A673 (cell line): Measurements from ENCODE around the gene HDDC3. TPM values are rescaled to one million over a fixed set of nuclear protein-coding genes. Genes with fewer than 3 reads are reported as not detected.
"Not testable (repeated sequence)": the region's sequence is repeated elsewhere in the genome, so short reads cannot be mapped to it uniquely, and the experiment has no call there.

Experiments
- BruUV-seq: library from RNA; stranded (reverse); fragments of 400-500 nt; replicated peaks from 2 replicates; lab custom pipeline; 2021; lab: Mats Ljungman, UMichigan
- CTCF ChIA-PET: fragments of 300-600 bp; sonication (Branson Sonifier 250); formaldehyde crosslinking; loops from one replicate; lab custom pipeline; 2022; ENCODE audit warnings: antibody characterized with exemption; lab: Charles Lee
- POLR2A ChIA-PET: fragments of 300-600 bp; sonication (Branson Sonifier 250); formaldehyde crosslinking; loops from one replicate; lab custom pipeline; 2022; ENCODE audit warnings: antibody characterized with exemption; ENCODE audit not compliant: low non-redundant PET; lab: Charles Lee
- DNase-seq: peaks from one replicate; pipeline ENCODE4 v3.0.0-alpha.2; 2015; ENCODE audit warnings: low spot score
- H3K27ac ChIP-seq: fragments of 200-600 bp; sonication (generic); 2 replicates; pipeline ENCODE4 v1.5.1; 2016; ENCODE audit warnings: mixed run types, low read depth, mild to moderate bottlenecking, mixed read lengths, antibody characterized with exemption, low read length; ENCODE audit not compliant: poor library complexity, severe bottlenecking
- H3K27me3 ChIP-seq: fragments of 200-600 bp; sonication (generic); replicated peaks from 2 replicates; pipeline ENCODE4 v1.6.1; 2017; ENCODE audit warnings: mixed run types, low read depth, mild to moderate bottlenecking, mixed read lengths, antibody characterized with exemption, low read length; ENCODE audit not compliant: insufficient read depth, poor library complexity
- H3K36me3 ChIP-seq: fragments of 200-600 bp; sonication (generic); 2 replicates; pipeline ENCODE4 v1.6.1; 2016; ENCODE audit warnings: mixed run types, mild to moderate bottlenecking, mixed read lengths, antibody characterized with exemption, low read length; ENCODE audit not compliant: insufficient read depth, poor library complexity, severe bottlenecking
- H3K4me1 ChIP-seq: fragments of 200-600 bp; sonication (generic); 2 replicates; pipeline ENCODE4 v1.6.1; 2017; ENCODE audit warnings: mixed run types, mild to moderate bottlenecking, mixed read lengths, antibody characterized with exemption, low read length; ENCODE audit not compliant: insufficient read depth, poor library complexity, severe bottlenecking
- H3K4me3 ChIP-seq: fragments of 200-600 bp; sonication (generic); 2 replicates; pipeline ENCODE4 v1.5.1; 2016; ENCODE audit warnings: low read depth, mixed run types, mild to moderate bottlenecking, mixed read lengths, low read length; ENCODE audit not compliant: poor library complexity, severe bottlenecking
- H3K9me3 ChIP-seq: fragments of 200-600 bp; sonication (generic); 2 replicates; pipeline ENCODE4 v1.6.1; 2016; ENCODE audit warnings: mixed run types, low read depth, mild to moderate bottlenecking, mixed read lengths, antibody characterized with exemption, low read length; ENCODE audit not compliant: poor library complexity, severe bottlenecking
- EZH2 ChIP-seq: fragments of 200-600 bp; sonication (generic); IDR thresholded peaks from 2 replicates; pipeline ENCODE4 v1.6.1; 2017; ENCODE audit warnings: borderline replicate concordance, low read depth, mild to moderate bottlenecking, mixed read lengths, antibody characterized with exemption, low read length; ENCODE audit not compliant: poor library complexity, severe bottlenecking
- intact Hi-C: fragments of 100-400 bp; cut with micrococcal nuclease; formaldehyde crosslinking; loops from one replicate; pipeline ENCODE4 v1.10.0; 2022; ENCODE audit not compliant: unreplicated experiment
- total RNA-seq: library from RNA; stranded (reverse); gene quantifications from 2 replicates; pipeline ENCODE4 v1.2.3, GENCODE V29; 2021
- TF ChIP-seq, protein P1 (sequence below): fragments of 300-800, 200-600 bp; sonication (generic); conservative IDR thresholded peaks from 2 replicates; pipeline ENCODE4 v1.5.1; 2017; ENCODE audit warnings: low read depth, mild to moderate bottlenecking, antibody characterized with exemption, low read length, moderate library complexity, mixed read lengths

Gene HDDC3
- total RNA-seq, 1 experiment from 2014 or later = 23.9 TPM

DNA sequence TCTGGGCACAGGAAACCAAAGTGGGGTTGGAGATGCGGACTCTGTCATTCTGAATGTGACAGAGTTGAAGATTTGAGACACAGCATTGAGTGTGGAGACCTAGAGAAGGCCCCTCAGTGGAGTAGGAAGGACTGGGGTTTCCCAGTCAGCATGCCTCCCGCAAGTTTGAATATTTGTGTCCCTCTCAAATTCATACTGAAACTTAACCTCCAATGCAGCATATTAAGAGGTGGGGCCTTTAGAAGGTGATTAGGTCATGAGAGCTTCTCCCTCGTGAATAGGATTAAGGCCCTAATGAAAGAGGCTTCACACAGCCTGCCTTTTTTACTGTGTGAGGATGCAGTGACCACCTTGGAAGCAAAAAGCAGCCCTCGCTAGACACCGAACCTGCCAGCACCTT lies 8.0 kb downstream of the HDDC3 start:
- Histone ChIP-seq H3K27ac (no peak overlapping the region), H3K36me3 (peaks cover 22% of the 10 kb centered on the region), H3K4me1 (peaks cover 3% of the 10 kb centered on the region), H3K9me3 (no peaks in the 10 kb centered on the region), H3K4me3 (no peak overlapping the region), H3K27me3 (no peaks in the 10 kb centered on the region)
- no TSS peak for BruUV-seq
- no peak for DNase-seq
- CTCF ChIA-PET = no interaction called here
- TF ChIP-seq, protein P1, sequence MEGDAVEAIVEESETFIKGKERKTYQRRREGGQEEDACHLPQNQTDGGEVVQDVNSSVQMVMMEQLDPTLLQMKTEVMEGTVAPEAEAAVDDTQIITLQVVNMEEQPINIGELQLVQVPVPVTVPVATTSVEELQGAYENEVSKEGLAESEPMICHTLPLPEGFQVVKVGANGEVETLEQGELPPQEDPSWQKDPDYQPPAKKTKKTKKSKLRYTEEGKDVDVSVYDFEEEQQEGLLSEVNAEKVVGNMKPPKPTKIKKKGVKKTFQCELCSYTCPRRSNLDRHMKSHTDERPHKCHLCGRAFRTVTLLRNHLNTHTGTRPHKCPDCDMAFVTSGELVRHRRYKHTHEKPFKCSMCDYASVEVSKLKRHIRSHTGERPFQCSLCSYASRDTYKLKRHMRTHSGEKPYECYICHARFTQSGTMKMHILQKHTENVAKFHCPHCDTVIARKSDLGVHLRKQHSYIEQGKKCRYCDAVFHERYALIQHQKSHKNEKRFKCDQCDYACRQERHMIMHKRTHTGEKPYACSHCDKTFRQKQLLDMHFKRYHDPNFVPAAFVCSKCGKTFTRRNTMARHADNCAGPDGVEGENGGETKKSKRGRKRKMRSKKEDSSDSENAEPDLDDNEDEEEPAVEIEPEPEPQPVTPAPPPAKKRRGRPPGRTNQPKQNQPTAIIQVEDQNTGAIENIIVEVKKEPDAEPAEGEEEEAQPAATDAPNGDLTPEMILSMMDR = no peak
- no peak for TF ChIP-seq EZH2
- intact Hi-C loops = no loop called here
- POLR2A ChIA-PET = no interaction called here

GRCh38 chr15:90922712-90923322 lies 9.5 kb downstream of the HDDC3 start:
- peaks cover 33% of the 10 kb centered on the region for H3K36me3 ChIP-seq
- H3K27me3 ChIP-seq, BruUV-seq, H3K4me1 ChIP-seq, H3K4me3 ChIP-seq, H3K9me3 ChIP-seq, intact Hi-C loops, CTCF ChIA-PET, DNase-seq, H3K27ac ChIP-seq: not testable (repeated sequence)
- POLR2A ChIA-PET = interaction anchor here (0.7 kb wide), 1 partner anchor 280 kb away, joined by 5 read pairs; no protein-coding TSS in a partner anchor

GRCh38 chr15:90921887-90922286 lies 10.5 kb downstream of the HDDC3 start:
- no peak for TF ChIP-seq EZH2
- TF ChIP-seq, protein P1 = no peak
- H3K4me3 ChIP-seq = no peak overlapping the region
- POLR2A ChIA-PET = no interaction called here
- DNase-seq = no peak
- CTCF ChIA-PET = no interaction called here
- H3K4me1 ChIP-seq = no peaks in the 10 kb centered on the region
- H3K27ac ChIP-seq = no peak overlapping the region
- H3K36me3 ChIP-seq = peaks cover 35% of the 10 kb centered on the region
- no peaks in the 10 kb centered on the region for H3K9me3 ChIP-seq
- intact Hi-C loops = no loop called here
- no peaks in the 10 kb centered on the region for H3K27me3 ChIP-seq
- BruUV-seq = no TSS peak

DNA sequence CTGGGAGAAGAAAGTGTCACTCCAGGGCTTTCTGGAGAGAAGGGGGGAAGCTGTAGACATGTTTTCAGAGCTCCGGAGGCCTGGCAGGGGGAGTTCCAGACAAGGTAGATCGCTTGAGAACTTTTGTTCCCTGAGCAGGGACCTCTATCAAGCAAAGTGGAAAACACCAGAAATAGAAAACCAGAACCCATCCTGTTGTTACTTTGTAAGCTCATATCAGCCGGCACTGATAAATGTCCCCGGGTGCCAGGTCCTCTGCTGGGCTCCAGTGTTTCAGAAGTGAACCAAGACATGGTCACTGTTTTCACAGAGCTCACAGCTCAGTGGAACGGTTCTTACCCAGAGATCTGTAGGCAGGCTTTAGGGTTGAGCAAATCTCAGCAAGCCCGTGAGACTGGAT lies 13.5 kb downstream of the HDDC3 start:
- POLR2A ChIA-PET = no interaction called here
- no peak overlapping the region for H3K27ac ChIP-seq
- no peak for DNase-seq
- no TSS peak for BruUV-seq
- no peak overlapping the region for H3K4me3 ChIP-seq
- peaks cover 58% of the 10 kb centered on the region for H3K36me3 ChIP-seq
- intact Hi-C loops = no loop called here
- H3K4me1 ChIP-seq = no peaks in the 10 kb centered on the region
- CTCF ChIA-PET = no interaction called here
- no peaks in the 10 kb centered on the region for H3K9me3 ChIP-seq
- TF ChIP-seq EZH2 = no peak
- TF ChIP-seq, protein P1 = no peak
- no peaks in the 10 kb centered on the region for H3K27me3 ChIP-seq
